ENCODE data around the gene ENDOU. TPM values are rescaled to one million over a fixed set of nuclear protein-coding genes. Genes with fewer than 3 reads are reported as not detected.

ENDOU gene
- 0.09 TPM in 1 of 2 replicates, not detected in the other for total RNA-seq

DNA sequence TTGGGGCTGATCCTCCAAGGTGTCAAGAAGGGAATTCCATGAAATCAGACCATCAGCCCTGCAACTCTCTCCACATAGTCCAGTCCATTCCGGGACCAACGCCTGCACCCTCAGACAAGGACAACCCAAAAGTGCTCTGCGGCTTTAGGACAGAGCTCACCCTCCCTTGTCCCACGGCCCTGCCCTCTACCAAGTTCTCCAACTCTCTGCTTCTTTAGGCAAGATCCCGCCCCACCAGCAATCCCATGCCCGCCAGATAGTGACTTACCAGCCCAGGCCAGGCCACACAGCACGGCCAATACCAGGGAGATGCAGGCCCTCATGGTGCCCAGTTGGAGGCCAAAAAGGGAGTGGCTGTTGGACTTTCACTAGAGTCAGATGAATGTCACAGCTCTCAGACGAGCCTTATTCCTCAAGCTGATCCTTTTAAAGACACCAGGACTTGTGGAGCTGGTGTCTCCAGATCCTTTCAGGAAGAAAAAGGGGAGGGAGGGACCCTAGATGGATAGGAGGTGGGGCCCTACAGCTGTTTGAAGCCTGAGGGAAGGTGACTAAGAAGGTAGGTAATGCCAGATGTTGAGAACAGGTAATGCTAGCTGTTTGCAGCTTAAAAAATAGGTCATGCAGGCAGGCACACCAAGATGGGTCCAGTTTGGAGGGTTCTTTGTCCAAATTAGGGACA, at the start of gene ENDOU:
TSS of gene ENDOU (minus strand) at position 400 of the 682 bp plus-strand sequence. CDS start at position 323, 77 bp downstream.
- Mint-ChIP-seq H3K9me3 (no peaks in the 10 kb centered on the region), H3K27ac (peak within 1 kb of the TSS; percentile 22), H3K36me3 (ENCODE audit: low read depth) (peaks cover 2% of the 10 kb centered on the region), H3K27me3 (no peaks in the 10 kb centered on the region), H3K4me1 (peaks cover 25% of the 10 kb centered on the region), H3K4me3 (no peak within 1 kb of the TSS)
- DNase-seq: no peak
- intact Hi-C loops (cut with micrococcal nuclease): no loop called here

DNA sequence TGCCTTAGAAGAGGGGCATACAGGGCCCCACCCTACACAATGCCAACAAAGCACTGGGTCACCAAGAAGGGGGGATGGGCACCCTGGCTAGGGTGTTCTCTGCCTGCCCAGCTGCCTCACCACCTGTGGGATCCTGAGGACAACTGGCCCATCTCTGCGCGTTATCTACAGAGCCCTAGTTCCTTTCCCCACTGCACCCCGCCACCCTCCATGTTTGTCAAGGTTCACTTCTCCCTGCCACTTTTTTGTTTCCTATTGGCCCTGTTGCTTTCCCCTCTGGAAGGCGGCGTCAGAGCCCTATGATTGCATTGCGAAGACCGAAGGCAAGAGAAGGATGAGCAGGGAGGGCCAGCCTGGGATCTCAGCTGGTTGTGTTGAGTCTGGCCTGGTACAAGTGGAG, 49.4 kb upstream of the ENDOU start:
- no peaks in the 10 kb centered on the region for H3K9me3 Mint-ChIP-seq
- DNase-seq: no peak

DNA sequence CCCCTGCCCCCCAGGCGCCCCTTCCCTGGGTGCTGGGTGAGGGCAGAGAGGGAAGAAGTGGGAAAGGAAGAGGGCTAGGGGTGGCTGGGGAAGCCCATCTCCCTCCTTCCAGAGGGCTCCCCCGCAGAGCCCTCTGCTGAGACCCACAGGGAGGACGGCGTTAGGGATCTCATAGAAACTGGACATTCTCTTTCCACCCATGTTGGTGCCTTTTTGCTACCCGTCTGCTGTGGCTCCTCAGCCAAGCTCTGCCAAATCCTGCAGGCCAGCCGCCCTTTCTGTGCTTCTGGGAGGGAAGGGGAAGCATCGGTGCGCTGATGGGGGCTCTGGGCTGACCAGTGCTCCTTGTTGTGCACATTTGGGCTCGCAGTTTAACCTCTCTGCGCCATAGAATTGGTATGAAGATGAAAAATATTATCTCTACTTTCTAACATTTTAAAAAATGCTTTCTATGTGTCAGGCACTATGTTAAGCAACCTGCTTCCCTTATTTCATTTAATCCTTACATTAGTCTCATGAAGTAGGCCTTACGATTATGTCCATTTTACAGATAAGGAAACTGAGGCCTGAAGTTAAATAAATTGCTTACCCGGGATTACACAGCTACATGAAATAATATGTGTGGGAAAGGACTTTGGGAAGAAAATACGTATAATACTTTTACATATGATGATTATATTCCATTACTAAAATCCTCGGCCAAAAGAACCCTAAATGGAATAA, 48.7 kb upstream of the ENDOU start:
- DNase-seq: no peak
- Mint-ChIP-seq H3K4me3 (peak overlapping the region; percentile 95), H3K4me1 (peaks cover 44% of the 10 kb centered on the region), H3K27ac (peak overlapping the region; percentile 86), H3K27me3 (peaks cover 10% of the 10 kb centered on the region), H3K9me3 (no peaks in the 10 kb centered on the region), H3K36me3 (ENCODE audit: low read depth) (no peaks in the 10 kb centered on the region)
- intact Hi-C loops (cut with micrococcal nuclease): loop anchor here (2.0 kb wide), 1 partner anchor 15 kb away; the partner anchor contains the start of gene RAPGEF3

More for the DNA sequence above, 49.4 kb upstream of the ENDOU start:
- intact Hi-C loops (cut with micrococcal nuclease): loop anchor here (2.0 kb wide), 1 partner anchor 16 kb away; the partner anchor contains the start of gene RAPGEF3
- peak overlapping the region; percentile 95 for H3K4me3 Mint-ChIP-seq
- peaks cover 10% of the 10 kb centered on the region for H3K27me3 Mint-ChIP-seq
- peaks cover 48% of the 10 kb centered on the region for H3K4me1 Mint-ChIP-seq
- H3K27ac Mint-ChIP-seq: no peak overlapping the region
- no peaks in the 10 kb centered on the region for H3K36me3 Mint-ChIP-seq (ENCODE audit: low read depth)

DNA sequence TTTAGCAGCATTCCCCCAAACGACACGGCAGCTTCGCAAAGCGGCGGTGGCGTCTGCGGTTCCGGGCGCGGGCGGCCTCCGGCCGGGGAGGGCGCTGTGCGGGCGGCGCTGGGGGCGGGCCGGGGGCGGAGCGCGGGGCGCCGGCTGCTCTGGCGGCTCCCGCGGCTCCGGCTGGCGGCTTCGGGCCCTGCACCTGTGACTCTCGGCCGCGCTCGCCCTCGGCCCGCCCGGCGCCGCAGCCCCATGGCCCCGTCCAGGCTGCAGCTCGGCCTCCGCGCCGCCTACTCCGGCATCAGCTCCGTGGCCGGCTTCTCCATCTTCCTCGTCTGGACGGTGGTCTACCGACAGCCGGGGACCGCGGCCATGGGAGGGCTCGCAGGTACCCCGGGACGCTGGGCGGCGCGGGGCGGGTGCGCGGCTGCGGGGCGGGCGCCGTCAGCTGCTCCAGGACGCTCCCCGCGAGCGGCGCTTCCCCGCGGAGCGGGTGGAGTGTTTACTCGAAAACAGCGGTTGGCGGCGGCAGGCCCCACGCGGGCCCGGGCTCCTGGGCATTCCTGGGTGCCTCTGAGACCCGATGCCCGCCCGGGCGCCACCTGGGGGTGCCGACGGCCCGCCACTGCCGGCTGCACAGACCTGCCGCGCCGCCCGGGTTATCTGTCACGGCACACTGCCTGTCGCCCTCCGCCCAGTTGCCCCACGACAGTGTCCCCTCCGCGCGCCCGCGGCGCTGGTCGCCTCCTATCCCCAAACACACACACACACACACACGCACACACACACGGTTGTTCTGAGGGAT, 48.0 kb upstream of the ENDOU start, which contains the start of gene SLC48A1:
TSS of gene SLC48A1 (plus strand) at position 177 of the 796 bp plus-strand sequence. CDS start at position 244, 67 bp downstream.
- intact Hi-C loops (cut with micrococcal nuclease): no loop called here
- Mint-ChIP-seq H3K9me3 (no peaks in the 10 kb centered on the region), H3K4me3 (peak within 1 kb of the TSS; percentile 95), H3K36me3 (ENCODE audit: low read depth) (no peaks in the 10 kb centered on the region), H3K27ac (peak within 1 kb of the TSS; percentile 86), H3K4me1 (peaks cover 41% of the 10 kb centered on the region), H3K27me3 (peaks cover 10% of the 10 kb centered on the region)
- DNase-seq: peak; percentile 94

DNA sequence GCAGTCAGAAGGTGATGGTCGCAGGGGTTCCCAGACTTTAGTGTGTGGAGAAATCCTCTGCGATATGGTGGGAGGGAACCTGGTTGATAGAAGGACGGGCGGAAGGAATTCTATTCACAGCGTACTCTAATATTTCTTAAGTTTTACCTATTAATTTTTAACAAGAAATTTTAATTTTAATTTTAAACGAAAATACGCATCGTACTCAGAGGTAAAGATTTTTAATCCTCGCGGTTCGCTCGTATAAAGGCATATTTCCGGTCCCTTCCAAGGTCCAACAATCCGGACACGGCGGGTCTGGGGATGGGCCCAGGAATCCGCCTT, 47.4 kb upstream of the ENDOU start:
- Mint-ChIP-seq H3K27me3 (peaks cover 10% of the 10 kb centered on the region), H3K9me3 (no peaks in the 10 kb centered on the region), H3K36me3 (ENCODE audit: low read depth) (no peaks in the 10 kb centered on the region), H3K4me1 (peaks cover 37% of the 10 kb centered on the region), H3K27ac (peak overlapping the region; percentile 59), H3K4me3 (peak overlapping the region; percentile 79)
- no peak for DNase-seq
- intact Hi-C loops (cut with micrococcal nuclease): no loop called here

- intact Hi-C loops (cut with micrococcal nuclease): no loop called here
- H3K9me3 Mint-ChIP-seq: no peaks in the 10 kb centered on the region
- peaks cover 37% of the 10 kb centered on the region for H3K4me1 Mint-ChIP-seq
- DNase-seq: no peak
- peak overlapping the region; percentile 59 for H3K27ac Mint-ChIP-seq
- peaks cover 15% of the 10 kb centered on the region for H3K27me3 Mint-ChIP-seq
- no peaks in the 10 kb centered on the region for H3K36me3 Mint-ChIP-seq (ENCODE audit: low read depth)
- peak overlapping the region; percentile 79 for H3K4me3 Mint-ChIP-seq
Observed at GRCh38 chr12:47772094-47772660, 46.9 kb upstream of the ENDOU start.

DNA sequence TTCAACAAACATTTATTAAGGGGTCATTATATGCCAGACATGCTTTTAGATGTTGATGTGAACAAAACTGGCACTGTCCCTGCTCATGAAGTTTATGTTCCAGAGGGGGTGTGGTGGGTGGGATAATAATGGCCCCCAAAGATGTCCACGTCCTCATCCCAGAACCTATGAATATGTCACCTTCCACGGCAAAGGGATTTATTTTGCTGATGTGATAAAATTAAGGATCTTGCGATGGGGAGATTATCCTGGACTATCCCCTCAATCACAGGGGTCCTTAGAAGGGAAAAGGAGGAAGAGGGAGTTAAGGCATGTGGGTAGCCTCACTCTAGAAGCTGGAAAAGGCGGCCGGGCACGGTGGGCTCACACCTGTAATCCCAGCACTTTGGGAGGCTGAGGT, 46.0 kb upstream of the ENDOU start:
- Mint-ChIP-seq H3K36me3 (ENCODE audit: low read depth) (no peaks in the 10 kb centered on the region), H3K9me3 (no peaks in the 10 kb centered on the region), H3K27me3 (peaks cover 15% of the 10 kb centered on the region), H3K4me1 (peaks cover 32% of the 10 kb centered on the region), H3K27ac (no peak overlapping the region), H3K4me3 (no peak overlapping the region)
- intact Hi-C loops (cut with micrococcal nuclease): no loop called here
- no peak for DNase-seq

- intact Hi-C loops (cut with micrococcal nuclease): no loop called here
- Mint-ChIP-seq H3K36me3 (ENCODE audit: low read depth) (no peaks in the 10 kb centered on the region), H3K4me3 (no peak overlapping the region), H3K27me3 (peaks cover 18% of the 10 kb centered on the region), H3K9me3 (no peaks in the 10 kb centered on the region), H3K4me1 (peaks cover 22% of the 10 kb centered on the region), H3K27ac (no peak overlapping the region)
- no peak for DNase-seq
Observed at GRCh38 chr12:47770086-47770726, 44.9 kb upstream of the ENDOU start.

GRCh38 chr12:47769234-47770085, 44.2 kb upstream of the ENDOU start:
- peaks cover 15% of the 10 kb centered on the region for H3K4me1 Mint-ChIP-seq
- intact Hi-C loops (cut with micrococcal nuclease): no loop called here

DNA sequence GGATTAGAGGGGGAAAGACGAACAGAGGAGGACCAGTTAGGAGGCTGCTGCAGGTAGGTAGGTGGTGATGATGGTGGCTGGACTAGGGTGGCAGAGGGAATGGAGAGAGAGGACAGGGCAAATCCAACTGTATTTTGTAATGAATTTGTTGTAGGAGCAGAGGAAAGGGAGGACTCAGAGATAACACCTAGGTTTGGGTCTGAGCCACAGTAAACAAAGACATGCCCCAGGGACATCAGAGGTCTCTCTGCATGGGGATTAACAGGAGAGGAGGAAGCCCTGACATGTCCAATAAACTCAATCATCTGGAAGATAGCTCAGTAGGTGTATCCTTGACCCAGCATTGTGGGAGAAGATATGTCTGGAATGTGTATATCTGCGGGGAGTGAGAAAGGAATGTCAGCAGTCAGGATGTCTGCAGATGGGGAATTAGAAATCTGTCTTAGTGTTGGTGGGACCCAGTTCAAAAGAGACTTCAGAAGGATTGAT, 43.1 kb upstream of the ENDOU start:
- H3K36me3 Mint-ChIP-seq (ENCODE audit: low read depth): no peaks in the 10 kb centered on the region
- DNase-seq: no peak
- peaks cover 10% of the 10 kb centered on the region for H3K4me1 Mint-ChIP-seq
- no peak overlapping the region for H3K27ac Mint-ChIP-seq
- H3K4me3 Mint-ChIP-seq: no peak overlapping the region
- intact Hi-C loops (cut with micrococcal nuclease): no loop called here
- H3K27me3 Mint-ChIP-seq: peaks cover 18% of the 10 kb centered on the region
- no peaks in the 10 kb centered on the region for H3K9me3 Mint-ChIP-seq

More at GRCh38 chr12:47769234-47770085, 44.2 kb upstream of the ENDOU start:
- DNase-seq: no peak
- Mint-ChIP-seq H3K4me3 (no peak overlapping the region), H3K27ac (no peak overlapping the region), H3K36me3 (ENCODE audit: low read depth) (no peaks in the 10 kb centered on the region), H3K9me3 (no peaks in the 10 kb centered on the region), H3K27me3 (peaks cover 18% of the 10 kb centered on the region)

DNA sequence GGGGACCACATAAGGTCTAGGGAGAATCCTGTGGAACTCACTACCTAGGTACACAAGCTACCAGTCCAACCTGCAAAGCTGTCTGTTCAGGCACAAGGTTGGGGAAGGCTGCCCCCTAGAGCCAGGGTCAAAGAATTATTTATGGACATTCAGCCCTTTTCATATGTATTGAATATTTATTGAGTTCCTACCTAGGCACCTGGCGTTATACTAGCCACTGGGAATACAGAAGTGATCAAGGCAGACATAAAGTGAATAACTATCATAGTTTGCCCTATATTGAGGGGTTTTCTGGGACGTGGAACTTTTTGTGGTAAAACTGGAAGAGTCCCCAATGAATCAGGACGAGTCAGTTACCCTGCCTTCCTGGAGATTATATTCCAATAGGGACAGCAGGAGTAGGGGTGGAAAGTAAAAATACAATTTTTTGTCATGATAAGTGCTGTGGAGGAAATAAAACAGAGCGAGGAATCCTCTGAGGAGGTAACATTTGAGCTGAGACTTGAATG, 42.0 kb upstream of the ENDOU start:
- Mint-ChIP-seq H3K36me3 (ENCODE audit: low read depth) (no peaks in the 10 kb centered on the region), H3K9me3 (no peaks in the 10 kb centered on the region), H3K27ac (no peak overlapping the region), H3K4me1 (peaks cover 12% of the 10 kb centered on the region), H3K4me3 (no peak overlapping the region), H3K27me3 (peaks cover 14% of the 10 kb centered on the region)
- intact Hi-C loops (cut with micrococcal nuclease): loop anchor here (1.0 kb wide), 2 partner anchors 25 to 52 kb away; no protein-coding TSS in a partner anchor
- DNase-seq: peak; percentile 90

Measured in activated CD4-positive, alpha-beta T cell treated with anti-CD3 and anti-CD28 coated beads, Interleukin-2, amount 10 ng/mL, durations not matched to agents 24 days and 14 days (primary cell).